Activated CD4-positive, alpha-beta T cell treated with anti-CD3 and anti-CD28 coated beads for 4 hours (primary cell): ENCODE results near the gene APBA2.
"Not testable (repeated sequence)": the region's sequence is repeated elsewhere in the genome, so short reads cannot be mapped to it uniquely, and the experiment has no call there.

Source experiments
- DNase-seq, 2 donors: peaks; one replicate each; pipeline ENCODE4 v3.0.0-alpha.2; 2020

APBA2 gene

DNA sequence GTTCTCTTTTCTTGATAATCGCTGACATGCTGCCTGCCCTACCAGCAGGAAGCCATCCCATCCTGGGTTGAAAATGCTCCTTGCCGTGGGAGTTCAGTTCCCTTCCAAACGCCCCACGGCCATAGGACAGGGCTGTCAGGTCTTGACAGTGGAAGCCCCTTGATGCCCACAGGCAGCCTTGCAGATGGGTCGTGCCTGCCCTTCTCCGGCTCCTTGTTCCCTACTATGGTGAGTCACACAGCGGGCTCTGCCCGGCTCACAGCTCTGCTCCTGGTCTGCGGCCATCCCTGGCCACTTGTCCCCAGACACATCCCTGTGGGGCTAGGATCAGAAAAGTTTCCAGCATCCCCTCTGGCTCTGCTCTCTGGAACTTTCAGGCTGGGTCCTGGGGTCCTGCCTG, 6.2 kb upstream of the APBA2 start:
- no peak for DNase-seq

DNA sequence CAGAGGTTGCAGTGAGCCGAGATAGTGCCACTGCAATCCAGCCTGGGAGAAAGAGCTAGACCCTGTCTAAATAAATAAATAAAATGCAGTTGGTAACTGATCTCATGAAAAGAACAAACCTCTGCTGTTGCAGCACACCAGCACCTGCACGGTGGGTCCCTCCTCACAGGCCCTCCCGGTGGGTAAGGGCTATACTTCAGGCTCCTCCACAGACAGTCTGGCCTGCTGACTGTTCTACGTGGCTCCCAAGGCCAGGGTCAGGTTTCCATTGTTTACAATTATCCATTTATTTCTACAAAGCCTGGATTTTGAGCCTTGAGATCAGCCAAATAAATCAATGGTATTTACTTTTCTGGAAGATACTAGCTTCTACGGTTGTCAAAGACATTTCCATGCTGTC, 5.1 kb upstream of the APBA2 start:
- DNase-seq: no peak

DNA sequence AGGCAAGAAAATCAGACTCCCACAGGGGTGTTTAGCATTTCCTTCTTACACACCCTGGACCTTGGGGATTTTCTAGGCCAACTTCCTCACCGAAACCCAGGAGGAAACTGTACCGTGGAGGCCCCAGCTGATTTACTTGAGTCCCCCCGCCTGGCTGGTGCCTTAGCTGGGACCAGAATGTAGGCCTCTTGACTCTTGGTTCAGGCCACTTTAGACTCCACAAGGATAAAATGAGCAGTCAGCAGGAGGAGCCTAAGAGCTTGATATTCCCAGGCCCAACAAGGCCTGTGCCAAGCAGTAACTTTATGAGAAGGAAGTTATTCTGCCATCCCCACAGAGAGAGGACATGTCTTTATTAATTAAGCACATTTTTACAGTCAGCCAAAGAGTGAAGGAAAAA, 4.6 kb upstream of the APBA2 start:
- DNase-seq: no peak

DNA sequence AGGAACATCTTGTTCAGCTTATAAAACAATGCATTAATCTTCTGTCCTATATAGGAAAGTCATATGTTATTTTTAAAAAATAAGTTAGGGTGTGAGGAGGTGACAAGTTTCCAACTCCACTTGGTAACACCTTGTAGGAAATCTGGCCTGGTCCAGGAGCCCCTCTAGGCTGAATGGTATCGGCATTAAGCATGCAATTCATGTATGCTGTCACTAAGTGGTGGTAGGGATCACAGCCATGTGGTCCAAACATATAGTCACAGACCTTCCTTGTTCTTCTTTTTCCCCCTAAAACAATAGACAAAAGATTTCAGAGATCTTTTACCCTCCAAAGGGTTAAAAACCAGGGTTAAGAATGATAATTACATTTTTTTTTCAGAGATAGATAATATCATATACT, 4.2 kb upstream of the APBA2 start:
- DNase-seq: no peak

DNA sequence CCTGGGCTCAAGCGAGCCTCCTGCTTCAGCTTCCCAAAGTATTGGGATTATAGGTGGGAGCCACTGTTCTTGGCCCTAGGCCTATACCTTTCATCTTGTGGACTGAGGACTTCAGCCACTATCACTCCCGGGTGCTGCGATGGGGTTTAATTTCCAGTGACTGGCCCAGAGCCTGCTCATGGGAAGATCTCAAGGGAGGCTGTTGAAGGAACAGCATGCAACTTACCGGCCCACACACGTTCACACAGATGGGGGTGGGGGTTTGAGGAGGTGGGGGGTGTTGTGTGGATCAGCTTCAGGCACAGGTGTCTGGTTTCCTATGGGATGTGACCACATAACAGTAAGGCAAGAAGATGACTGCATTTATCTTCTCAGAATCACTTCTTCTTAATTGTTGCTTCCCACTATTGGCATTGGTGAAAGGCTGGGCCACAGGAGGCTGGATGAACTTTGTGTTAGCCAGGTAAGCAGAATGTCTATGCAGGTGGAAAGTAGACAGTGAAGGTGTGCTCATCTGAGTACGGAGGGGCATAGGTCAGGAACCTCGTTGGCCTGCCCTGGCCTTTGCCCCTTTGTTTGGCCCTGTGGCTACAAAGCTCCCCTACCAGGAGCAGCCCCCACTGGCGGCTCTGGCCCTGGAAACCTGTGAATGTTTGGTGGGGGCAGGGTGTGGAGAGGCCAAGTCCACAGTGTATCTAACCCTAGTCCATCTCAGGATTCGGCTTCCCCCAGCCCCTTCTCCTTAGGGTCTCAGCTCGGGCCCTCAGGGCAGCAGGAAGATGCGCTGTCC, 1.4 kb upstream of the APBA2 start:
- no peak for DNase-seq

DNA sequence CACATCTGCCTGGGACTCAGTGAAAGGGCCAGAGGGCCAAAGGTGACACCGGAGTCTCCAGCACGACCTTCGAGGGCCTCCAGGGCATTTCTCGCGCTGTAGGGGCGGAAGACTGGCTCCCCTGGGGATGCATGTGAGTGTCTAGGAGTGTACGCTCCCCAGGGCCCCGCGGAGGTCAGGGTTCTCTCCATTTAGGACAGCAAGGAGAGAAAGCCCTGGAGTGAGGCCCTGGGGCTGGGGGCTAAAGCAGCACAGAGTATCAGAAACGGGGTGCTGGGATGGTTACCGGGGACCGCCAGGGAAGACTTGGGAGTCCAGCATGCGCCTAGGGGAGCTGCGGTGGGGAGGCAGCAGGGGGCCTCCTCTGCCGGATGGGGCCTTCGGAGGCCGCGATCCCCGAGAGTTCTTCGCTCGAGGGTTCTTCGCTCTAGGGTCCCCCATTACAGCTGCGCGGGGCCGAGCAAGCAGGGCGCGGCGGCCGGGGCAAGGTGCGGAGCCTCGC, 595 bp upstream of the APBA2 start:
- DNase-seq: peak in 1 of 2 donors; percentile 13

DNA sequence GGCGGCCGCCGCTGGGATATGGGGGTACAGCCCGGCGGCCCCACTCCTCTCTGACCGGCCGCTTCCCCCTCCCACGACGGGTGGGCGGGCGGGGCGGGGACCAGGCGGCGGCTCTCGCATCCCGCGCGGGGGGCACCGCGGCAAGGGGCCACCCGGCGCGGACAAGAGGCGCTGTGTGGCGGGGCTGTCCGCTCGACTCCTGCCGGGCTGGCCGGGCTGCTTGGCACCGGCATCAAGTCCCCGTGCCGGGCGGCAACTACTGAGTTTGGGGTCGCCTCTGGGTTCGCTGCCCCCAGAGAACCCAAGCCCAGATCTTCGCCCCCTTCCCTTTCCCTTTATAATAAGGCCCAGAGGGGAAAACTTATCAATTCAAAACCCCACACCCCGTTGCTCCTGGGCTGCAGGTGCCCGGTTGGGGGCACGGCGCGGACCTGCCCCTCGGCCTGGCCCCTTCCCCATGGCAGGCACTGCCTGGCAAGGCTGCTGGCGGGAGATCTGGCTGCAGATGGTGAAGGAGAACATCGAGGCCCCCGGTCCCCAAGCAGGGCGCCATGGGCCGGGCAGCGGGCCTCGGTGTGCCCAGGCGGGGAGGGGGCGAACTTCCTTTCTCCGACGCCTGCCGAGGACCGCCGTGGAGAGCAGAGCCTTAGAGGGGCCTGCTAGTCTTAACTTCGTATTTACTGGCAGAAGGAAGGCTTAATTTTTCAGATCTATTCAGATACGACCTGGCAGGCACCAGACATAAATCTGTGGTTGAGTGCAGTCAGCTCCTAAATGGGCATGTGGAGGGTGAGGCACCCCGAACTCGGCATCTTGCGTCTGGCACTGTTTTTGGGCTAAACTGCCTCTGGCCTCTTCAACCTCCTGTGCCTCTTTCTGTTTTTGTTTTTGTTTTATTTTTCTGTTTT, 911 bp downstream of the APBA2 start:
- no peak for DNase-seq

DNA sequence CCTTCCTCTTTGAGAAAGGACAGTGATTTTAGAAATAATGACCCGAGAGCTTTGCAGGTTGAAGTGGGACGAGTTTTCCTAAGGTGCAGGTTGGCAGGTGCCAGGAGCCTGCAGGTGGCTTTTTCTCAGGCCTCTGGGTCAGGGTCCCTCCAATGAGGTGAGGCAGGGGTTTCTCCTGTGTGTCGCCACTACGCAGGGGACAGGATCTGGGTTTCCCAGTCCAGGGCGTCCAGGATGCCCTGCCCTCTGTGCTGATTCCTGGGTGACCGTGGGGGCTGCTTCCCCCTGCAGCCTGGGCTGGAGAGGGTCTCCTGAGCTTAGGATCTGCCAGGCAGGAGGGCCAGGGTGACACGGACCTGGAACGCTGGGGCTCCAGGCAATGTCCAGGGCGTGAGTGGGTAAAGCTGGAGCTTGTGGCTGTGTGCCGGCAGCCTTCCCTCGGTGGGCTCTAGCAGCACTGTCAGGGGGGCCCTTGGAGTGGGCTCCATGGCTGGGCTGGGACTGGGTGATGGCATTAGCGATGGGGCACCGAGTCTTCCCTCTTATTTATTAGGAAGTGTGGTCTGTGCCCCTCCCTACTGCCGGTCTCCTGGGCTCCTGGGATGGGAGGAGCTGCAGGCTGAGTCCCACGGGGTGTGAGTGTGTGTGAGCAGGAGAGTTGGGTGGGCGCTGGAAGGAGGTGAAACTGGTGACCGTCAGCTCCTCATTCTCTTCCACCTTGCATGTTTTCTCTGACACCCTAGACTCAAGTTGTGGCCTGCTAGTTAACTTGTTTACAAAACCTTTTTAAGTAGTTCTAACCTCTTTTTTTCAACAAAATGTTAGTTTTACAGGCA, 1.8 kb downstream of the APBA2 start:
- DNase-seq: no peak

DNA sequence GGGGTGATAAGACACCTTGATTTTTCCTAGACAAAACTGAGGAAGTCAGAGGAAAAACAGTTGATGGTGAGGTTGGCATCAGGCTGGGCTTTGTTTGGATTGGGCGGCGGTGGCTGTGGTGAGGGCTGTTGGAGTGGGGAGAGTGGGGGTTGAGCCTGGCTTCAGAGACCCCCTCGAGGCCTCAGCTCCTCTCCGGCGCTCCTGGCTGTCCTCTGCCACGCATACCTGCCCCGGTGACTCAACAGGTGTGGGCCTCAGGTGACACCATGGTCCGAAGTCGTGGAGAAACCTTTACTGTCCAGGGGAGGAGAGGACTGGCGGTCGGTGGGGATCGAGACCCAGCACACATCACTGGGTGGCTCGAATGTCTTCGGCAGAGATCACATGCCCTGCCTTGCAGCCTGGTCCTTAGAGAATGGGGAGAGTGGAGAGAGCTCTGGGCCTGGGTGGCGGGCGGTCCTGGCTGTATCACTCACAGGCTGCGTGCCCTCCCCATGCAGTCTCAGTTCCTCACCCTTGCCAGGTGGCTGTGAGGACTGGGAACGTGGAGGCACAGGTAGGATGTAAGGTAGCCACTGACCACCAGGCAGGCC, 2.6 kb downstream of the APBA2 start:
- DNase-seq: no peak

DNA sequence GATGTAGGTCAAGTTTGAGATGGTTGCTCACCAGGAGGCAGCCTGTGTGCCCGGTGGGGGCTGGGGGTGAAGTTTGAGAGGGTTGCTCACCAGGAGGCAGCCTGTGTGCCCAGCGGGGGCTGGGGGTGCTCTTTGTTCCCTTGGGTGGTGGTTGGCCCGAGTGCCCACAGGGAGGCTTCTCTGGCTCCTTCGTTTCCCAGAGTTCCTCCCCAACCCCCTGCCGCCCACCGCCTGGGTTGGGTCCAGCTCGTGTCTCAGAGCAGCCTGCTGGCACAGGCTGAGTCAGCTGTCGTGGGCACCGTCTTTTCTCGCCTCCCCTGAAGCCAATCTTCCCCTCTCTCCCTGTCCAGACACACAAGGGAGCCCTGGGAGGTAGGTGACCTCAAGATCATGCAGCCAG, 3.1 kb downstream of the APBA2 start:
- DNase-seq: no peak

DNA sequence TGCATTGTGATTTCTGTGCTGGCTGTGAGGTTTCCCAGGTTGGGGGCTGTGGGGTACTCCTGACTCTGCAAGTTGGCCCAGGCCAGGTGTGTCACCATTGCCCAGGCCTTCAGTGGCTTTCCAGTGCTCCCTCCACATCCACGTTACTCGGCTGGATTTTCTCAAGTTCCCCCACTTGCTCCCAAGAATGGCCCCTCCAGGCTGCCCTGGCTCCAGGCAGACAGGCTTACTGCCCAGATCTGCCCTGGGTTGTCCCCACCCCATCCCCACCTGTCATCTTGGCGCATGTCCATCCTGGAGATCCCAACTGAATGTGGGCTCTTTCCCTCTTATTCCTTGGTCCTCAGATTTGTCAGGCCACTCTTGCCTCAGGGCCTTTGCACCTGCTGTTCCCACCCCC, 3.6 kb downstream of the APBA2 start:
- DNase-seq: no peak

DNA sequence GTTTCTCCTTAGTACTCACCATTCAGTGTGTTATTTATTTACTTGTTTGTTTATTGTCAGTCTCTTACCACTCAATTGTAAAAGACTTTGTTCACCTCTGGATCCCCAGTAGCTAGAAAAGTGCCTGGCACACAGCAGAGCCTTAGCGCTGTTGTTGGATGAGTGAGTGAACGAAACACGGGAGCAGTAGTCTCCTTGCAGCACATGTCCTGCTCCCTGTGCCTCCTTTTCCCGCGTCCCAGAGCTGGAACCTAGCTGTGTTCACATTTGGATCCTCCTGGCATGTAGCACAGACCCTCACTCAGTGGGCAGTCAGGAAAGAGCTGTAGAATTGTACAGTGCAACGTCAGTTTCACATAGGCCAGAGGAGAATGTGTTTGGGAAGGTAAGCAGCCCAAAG, 4.1 kb downstream of the APBA2 start:
- not testable (repeated sequence) for DNase-seq

DNA sequence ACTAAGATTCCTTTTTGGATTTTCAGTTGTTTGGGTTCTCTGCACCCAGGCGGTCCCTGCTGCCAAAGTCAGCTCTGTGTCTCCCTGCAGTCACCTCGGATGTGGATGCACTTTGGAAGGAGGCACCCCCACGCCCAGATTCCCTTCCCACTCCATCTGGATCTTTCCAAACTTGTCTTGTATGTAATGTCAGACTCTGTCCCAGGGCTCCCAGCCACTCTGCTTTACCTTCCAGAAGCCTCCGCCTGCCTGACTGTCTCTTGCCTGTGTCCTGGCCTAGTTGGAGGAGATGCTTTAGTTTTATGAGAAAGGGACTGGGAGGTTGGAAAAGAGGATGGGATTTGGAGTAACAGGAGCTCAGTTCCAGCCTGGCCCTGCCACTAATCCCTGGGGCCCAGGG, 4.5 kb downstream of the APBA2 start:
- not testable (repeated sequence) for DNase-seq

DNA sequence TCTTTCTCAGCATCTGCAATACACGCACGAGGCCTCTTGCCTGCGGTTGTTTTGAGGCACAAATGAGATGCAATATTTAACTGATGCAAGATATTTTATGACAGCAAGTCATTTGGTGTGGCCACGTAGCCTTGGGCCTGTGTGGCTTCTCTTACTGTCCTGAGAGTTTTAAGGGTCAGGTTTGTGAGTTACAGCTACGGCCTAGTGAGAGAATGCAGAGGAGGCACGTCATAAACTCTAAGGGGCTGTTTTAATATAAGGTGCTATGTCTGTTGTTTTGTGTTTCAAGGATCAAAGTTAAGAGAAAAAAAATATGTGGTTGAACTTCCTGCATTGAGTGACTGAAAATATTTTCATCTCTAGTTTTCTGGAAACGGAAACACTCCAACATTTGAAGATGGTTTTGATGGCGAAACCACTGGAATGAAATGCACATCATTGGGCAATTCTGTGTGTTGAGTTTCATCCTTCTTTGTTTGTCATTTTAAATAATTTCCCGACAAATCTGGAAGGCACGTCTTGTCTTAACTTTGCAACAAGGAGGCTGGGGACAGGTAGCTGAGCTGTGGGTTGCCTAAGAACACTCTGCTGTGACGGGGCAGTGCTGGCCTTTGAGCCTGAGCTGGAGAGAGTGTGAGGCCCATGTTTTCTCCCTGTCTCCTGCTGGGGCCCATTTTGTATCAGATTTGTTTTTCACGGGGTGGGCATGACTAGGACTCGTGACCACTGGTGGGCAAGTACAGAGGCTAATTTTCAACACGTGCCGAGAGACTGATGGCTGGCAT, 5.1 kb downstream of the APBA2 start:
- DNase-seq: no peak

DNA sequence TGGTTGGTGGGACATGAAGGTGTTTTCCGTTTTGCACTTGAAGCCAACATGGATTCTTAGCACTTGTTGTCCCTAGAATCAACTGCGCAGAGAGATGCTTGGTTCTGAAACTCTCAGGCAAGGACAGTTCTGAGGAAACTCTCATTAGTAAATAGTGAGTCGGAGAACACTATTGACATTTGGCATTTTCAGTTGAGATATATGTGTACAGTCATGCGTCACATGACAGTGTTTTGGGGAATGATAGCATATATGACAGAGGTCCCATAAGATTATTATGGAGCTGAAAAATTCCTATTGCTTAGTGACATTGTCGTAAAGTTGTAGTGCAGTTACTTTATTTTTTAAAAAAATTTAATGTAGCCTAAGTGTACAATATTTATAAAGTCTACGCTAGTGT, 5.8 kb downstream of the APBA2 start:
- DNase-seq: no peak

DNA sequence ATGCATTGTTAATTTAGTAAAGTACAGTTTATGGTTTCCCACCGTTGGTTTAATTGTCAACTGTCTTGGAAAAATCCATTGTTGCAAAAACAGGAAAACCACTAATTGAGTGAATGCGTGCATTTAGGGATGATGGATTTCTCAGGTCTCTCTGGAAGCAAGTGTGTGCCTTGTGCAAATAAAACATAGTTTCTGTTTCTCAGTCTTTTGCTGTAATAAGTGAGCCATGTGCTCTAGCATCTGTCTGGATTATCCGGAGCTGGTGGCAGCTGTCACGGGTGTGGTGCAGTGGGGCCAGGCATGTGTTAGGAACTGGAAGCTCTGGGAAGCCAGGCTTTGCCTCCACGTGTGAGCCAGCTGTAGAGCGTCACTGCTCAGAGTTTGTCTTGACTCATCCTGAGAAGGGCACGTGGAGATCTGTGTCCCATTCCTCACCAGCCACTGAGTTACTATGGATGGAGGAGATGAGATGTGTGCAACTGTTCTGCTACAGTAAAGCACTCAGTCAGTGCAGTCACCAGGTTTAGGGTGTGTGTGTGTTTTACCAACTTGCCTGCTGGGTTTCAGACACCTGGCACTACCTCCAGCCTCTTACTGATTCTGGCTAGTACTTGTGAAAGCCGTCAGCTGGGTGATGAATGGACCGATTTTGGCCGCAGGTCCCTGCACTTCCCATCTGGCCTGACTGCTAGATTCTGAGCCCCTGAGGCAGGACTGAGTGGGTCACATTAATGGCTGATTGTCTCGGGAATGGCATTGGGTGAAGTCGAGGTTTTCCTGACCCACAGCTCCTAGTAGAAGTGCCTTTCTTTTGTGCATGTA, 7.2 kb downstream of the APBA2 start:
- DNase-seq: no peak

DNA sequence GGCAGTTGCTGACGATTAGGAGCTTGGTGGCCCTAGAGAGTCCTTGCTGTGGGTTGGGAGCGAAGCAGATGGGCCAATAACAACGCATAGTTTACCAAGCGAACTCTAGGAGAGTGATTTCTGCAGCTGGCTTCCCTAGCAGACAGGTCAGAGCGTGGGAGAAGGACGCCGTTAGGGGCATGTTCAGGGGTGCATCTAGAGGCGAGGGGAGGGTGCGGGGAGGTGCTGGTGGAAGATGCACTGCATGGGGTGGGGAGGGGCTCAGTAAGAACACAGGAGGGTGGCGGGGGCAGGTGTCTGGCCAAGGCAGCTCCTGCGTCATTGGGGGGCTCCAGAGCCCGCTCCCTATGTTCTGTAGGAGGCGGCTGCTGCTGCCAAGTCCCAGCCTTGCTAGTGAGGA, 8.9 kb downstream of the APBA2 start:
- DNase-seq: no peak

DNA sequence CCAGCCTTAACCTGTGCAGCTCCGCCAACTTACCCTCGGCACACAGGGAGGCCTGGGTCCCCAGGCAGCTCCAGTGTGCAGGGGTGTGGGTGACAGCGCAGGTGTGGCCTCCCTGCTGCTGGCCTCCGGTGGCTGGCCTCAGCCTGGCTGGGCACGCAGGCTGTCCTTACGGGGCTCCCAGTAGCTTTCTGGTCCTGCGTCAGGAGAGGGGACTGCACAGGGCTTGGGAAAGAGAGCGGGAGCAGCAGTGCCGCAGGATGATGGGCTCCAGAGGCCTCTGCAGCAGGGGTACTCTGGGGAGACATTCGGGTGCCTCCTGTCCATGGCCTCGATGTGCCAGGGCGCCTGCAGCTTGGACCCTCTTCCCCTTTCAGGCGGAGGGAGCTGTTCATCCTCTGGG, 9.4 kb downstream of the APBA2 start:
- no peak for DNase-seq

DNA sequence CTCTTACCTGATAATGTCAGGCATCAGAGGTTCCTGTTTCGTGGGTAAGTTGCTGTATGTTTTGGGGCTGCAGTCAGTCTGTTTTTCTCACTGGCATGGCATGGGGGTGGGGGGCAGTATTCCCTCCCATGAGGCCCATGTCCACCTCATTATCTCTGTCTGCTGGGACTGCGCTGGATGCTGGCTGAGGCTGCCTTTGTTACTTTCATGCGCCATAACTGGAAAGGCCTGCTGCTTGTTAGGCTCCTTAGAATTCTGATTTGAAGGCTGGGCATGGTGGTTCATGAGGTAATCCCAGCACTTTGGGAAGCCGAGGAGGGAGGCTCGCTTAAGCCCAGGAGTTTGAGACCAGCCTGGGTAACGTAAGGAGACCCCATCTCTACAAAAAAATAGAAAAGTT, 9.8 kb downstream of the APBA2 start:
- no peak for DNase-seq

DNA sequence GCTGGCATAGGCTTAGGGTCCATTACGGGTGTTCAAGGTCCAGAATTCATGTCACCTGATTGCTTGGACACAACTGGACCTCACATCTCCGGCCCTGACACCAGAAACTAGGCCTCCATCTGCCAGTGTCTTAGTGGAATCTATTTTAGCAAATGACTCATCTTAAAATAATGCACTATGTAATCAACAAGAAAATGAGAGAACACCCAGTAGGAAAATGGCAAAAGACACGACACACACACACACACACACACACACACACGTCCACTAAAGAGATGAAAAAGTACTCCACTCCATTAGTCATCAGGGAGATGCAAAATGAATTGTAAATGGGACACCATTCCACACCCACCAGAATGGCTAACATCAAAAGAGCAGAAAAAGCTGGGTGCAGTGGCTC, 11.2 kb downstream of the APBA2 start:
- DNase-seq: no peak
